Measurements from ENCODE around the gene ETNPPL.
"Not testable (repeated sequence)": the region's sequence is repeated elsewhere in the genome, so short reads cannot be mapped to it uniquely, and the experiment has no call there.

Gene ETNPPL

GRCh38 chr4:108754327-108754726 is 8.5 kb downstream of the ETNPPL start:
- no peak for FAIRE-seq

- no peak for FAIRE-seq
Measured at GRCh38 chr4:108751321-108751720, 11.5 kb downstream of the ETNPPL start.

GRCh38 chr4:108749119-108749518 is 13.7 kb downstream of the ETNPPL start:
- FAIRE-seq = no peak

- FAIRE-seq = no peak
Measured at GRCh38 chr4:108746511-108746910, 16.3 kb downstream of the ETNPPL start.

GRCh38 chr4:108744307-108744706 is 18.5 kb downstream of the ETNPPL start:
- no peak for FAIRE-seq

GRCh38 chr4:108742451-108743420 is 20.1 kb downstream of the ETNPPL start:
- FAIRE-seq = no peak

GRCh38 chr4:108738003-108738706 is 24.7 kb downstream of the ETNPPL start:
- FAIRE-seq = no peak

GRCh38 chr4:108731006-108731405 is 31.8 kb downstream of the ETNPPL start:
- FAIRE-seq = no peak

- no peak for FAIRE-seq
Measured at GRCh38 chr4:108730579-108730978, 32.3 kb downstream of the ETNPPL start.

- FAIRE-seq = no peak
Measured at GRCh38 chr4:108729731-108730130, 33.1 kb downstream of the ETNPPL start.

GRCh38 chr4:108725457-108725856 is 37.4 kb downstream of the ETNPPL start:
- no peak for FAIRE-seq

GRCh38 chr4:108717386-108717785 is 45.5 kb downstream of the ETNPPL start:
- FAIRE-seq = no peak

- FAIRE-seq = no peak
Measured at GRCh38 chr4:108716340-108716739, 46.5 kb downstream of the ETNPPL start.

GRCh38 chr4:108714880-108715279 is 48.0 kb downstream of the ETNPPL start:
- FAIRE-seq = no peak

- FAIRE-seq = not testable (repeated sequence)
Measured at GRCh38 chr4:108710578-108710977, 52.3 kb downstream of the ETNPPL start.

GRCh38 chr4:108709722-108710121 is 53.1 kb downstream of the ETNPPL start:
- no peak for FAIRE-seq

GRCh38 chr4:108709234-108709633 is 53.6 kb downstream of the ETNPPL start:
- no peak for FAIRE-seq

GRCh38 chr4:108706289-108706688 is 56.6 kb downstream of the ETNPPL start:
- FAIRE-seq = no peak

- FAIRE-seq = no peak
Measured at GRCh38 chr4:108703966-108704365, 58.9 kb downstream of the ETNPPL start.

- no peak for FAIRE-seq
Measured at GRCh38 chr4:108703370-108703769, 59.5 kb downstream of the ETNPPL start.

- FAIRE-seq = no peak
Measured at GRCh38 chr4:108702960-108703359, 59.9 kb downstream of the ETNPPL start.

GRCh38 chr4:108700081-108700757 is 62.6 kb downstream of the ETNPPL start:
- no peak for FAIRE-seq

GRCh38 chr4:108696160-108696559 is 66.7 kb downstream of the ETNPPL start:
- no peak for FAIRE-seq
